OCI-LY7 (cell line): ENCODE data around the gene TENT5C. TPM values are rescaled to one million over a fixed set of nuclear protein-coding genes. Genes with fewer than 3 reads are reported as not detected.

Source experiments
- BruUV-seq: library from RNA; stranded (reverse); fragments of 400-500 nt; replicated peaks from 2 replicates; lab custom pipeline; 2021; lab: Mats Ljungman, UMichigan
- CTCF ChIA-PET: fragments of 300-600 bp; sonication (Branson Sonifier 250); formaldehyde crosslinking; loops from one replicate; lab custom pipeline; 2022; ENCODE audit warnings: antibody characterized with exemption; ENCODE audit not compliant: unreplicated experiment; lab: Charles Lee
- POLR2A ChIA-PET: fragments of 300-600 bp; sonication (Branson Sonifier 250); formaldehyde crosslinking; loops from one replicate; lab custom pipeline; 2022; ENCODE audit warnings: antibody characterized with exemption; lab: Charles Lee
- DNase-seq: peaks from one replicate; pipeline ENCODE4 v3.0.0-alpha.2; 2015; ENCODE audit warnings: low spot score
- H2AFZ ChIP-seq: fragments of 200-600 bp; sonication (generic), shearing (Covaris generic); 2 replicates; pipeline ENCODE4 v1.6.1; 2014; ENCODE audit warnings: mild to moderate bottlenecking, antibody characterized with exemption, low read length, moderate library complexity
- H3K27ac ChIP-seq: fragments of 200-600 bp; sonication (generic); 2 replicates; pipeline ENCODE4 v1.5.1; 2014; ENCODE audit warnings: mixed run types, low read depth, mild to moderate bottlenecking, moderate library complexity, low read length, inconsistent platforms; ENCODE audit not compliant: poor library complexity, severe bottlenecking
- H3K36me3 ChIP-seq: fragments of 200-600 bp; sonication (generic); 2 replicates; pipeline ENCODE4 v1.6.1; 2014; ENCODE audit warnings: mild to moderate bottlenecking, antibody characterized with exemption, low read length, moderate library complexity, mixed read lengths; ENCODE audit not compliant: insufficient read depth
- H3K4me1 ChIP-seq: fragments of 200-600 bp; sonication (generic); 2 replicates; pipeline ENCODE4 v1.5.1; 2014; ENCODE audit warnings: mild to moderate bottlenecking, low read length; ENCODE audit not compliant: insufficient read depth, poor library complexity, severe bottlenecking
- H3K4me2 ChIP-seq: fragments of 200-600 bp; sonication (generic); 2 replicates; pipeline ENCODE4 v1.6.1; 2014; ENCODE audit warnings: mild to moderate bottlenecking, low read length
- H3K4me3 ChIP-seq: fragments of 200-600 bp; sonication (generic); 2 replicates; pipeline ENCODE4 v1.5.1; 2014; ENCODE audit warnings: mild to moderate bottlenecking, low read depth, low read length; ENCODE audit not compliant: poor library complexity, severe bottlenecking
- H3K79me2 ChIP-seq: fragments of 200-600 bp; sonication (generic); 2 replicates; pipeline ENCODE4 v1.6.1; 2016; ENCODE audit warnings: low read depth, mild to moderate bottlenecking, low read length, moderate library complexity, mixed read lengths; ENCODE audit not compliant: insufficient read depth
- H3K9me2 ChIP-seq: fragments of 200-600 bp; sonication (generic); 2 replicates; pipeline ENCODE4 v1.6.1; 2016; ENCODE audit warnings: mild to moderate bottlenecking, low read length, mixed read lengths; ENCODE audit not compliant: insufficient read depth
- H3K9me3 ChIP-seq: fragments of 200-600 bp; sonication (generic); 2 replicates; pipeline ENCODE4 v1.6.1; 2014; ENCODE audit warnings: mild to moderate bottlenecking, mixed run types, low read length, mixed read lengths
- H4K20me1 ChIP-seq: fragments of 200-600 bp; sonication (generic); 2 replicates; pipeline ENCODE4 v1.6.1; 2014; ENCODE audit warnings: mild to moderate bottlenecking, antibody characterized with exemption, low read length, moderate library complexity, mixed read lengths; ENCODE audit not compliant: insufficient read depth
- EZH2phosphoT487 ChIP-seq: fragments of 200-600 bp; sonication (generic); IDR thresholded peaks from 2 replicates; pipeline ENCODE4 v1.6.1; 2018; ENCODE audit warnings: low read depth, borderline replicate concordance, mild to moderate bottlenecking, mixed run types, antibody characterized with exemption, low read length, moderate library complexity, mixed read lengths
- intact Hi-C: fragments of 100-400 bp; cut with micrococcal nuclease; formaldehyde crosslinking; loops from one replicate; pipeline ENCODE4 v1.10.0; 2022; ENCODE audit not compliant: unreplicated experiment
- total RNA-seq, 2 experiments: library from RNA; depleted of rRNA in 1 of 2; stranded (reverse); fragments of >200 nt in 1 of 2; shearing (Covaris generic) in 1 of 2; gene quantifications; 2 replicates each; pipeline ENCODE4 v1.2.3, GENCODE V29; 2014 to 2022
- TF ChIP-seq, protein P1 (sequence below): fragments of 200-600 bp; sonication (generic); conservative IDR thresholded peaks from 2 replicates; pipeline ENCODE4 v1.5.1; 2014; ENCODE audit warnings: mild to moderate bottlenecking, antibody characterized with exemption, low read length, moderate library complexity, mixed read lengths

Gene TENT5C
- total RNA-seq, 2 experiments from 2014 or later, result 13.3 to 31.1 TPM

DNA sequence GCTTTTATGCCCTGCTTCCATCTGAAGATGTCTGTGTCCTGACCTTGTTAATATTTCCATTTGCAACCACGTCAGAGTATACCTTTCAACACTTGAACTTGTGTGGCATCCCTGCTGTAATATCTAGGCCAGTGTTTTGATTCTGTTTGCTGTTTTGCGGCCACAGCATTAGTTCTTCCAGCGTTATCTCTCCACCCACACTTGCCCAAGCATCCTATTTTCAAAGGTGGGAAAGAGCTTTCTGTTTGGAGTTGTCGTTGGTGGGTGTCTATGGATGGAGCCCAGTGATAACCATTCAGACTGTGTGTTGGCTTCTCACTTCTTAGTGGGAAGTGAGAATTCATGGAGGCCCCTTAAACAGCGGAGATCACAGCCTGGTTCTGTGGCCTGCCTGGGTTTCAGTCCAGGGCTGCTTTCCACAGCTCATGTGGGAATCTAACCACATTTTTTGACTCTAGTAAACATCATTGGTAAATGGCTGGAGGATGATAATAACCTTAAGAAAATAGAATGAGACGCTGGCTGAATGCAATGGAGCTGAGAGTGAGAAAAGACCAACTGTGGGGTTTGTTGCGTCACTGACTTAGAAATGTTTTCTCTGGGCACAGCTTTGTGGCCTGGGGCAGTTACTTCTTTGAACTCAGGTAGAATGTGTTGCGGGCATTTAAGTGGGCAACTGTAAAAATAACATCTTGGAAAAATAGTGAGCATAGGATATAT is 7.6 kb downstream of the TENT5C start:
- BruUV-seq, result no TSS peak
- H3K4me3 ChIP-seq, result no peak overlapping the region
- H3K9me2 ChIP-seq, result no peaks in the 10 kb centered on the region
- peaks cover 90% of the 10 kb centered on the region for H3K79me2 ChIP-seq
- intact Hi-C loops, result no loop called here
- no peaks in the 10 kb centered on the region for H3K9me3 ChIP-seq
- TF ChIP-seq, protein P1, sequence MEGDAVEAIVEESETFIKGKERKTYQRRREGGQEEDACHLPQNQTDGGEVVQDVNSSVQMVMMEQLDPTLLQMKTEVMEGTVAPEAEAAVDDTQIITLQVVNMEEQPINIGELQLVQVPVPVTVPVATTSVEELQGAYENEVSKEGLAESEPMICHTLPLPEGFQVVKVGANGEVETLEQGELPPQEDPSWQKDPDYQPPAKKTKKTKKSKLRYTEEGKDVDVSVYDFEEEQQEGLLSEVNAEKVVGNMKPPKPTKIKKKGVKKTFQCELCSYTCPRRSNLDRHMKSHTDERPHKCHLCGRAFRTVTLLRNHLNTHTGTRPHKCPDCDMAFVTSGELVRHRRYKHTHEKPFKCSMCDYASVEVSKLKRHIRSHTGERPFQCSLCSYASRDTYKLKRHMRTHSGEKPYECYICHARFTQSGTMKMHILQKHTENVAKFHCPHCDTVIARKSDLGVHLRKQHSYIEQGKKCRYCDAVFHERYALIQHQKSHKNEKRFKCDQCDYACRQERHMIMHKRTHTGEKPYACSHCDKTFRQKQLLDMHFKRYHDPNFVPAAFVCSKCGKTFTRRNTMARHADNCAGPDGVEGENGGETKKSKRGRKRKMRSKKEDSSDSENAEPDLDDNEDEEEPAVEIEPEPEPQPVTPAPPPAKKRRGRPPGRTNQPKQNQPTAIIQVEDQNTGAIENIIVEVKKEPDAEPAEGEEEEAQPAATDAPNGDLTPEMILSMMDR, result no peak
- no peak for TF ChIP-seq EZH2phosphoT487
- POLR2A ChIA-PET, result interaction anchor here (0.9 to 15.8 kb wide), 9 partner anchors 17 to 85 kb away, joined by 3 to 281 read pairs (median 4); no protein-coding TSS in a partner anchor
- H2AFZ ChIP-seq, result no peak overlapping the region
- peaks cover 79% of the 10 kb centered on the region for H3K4me1 ChIP-seq
- H3K36me3 ChIP-seq, result peaks cover 34% of the 10 kb centered on the region
- no peak overlapping the region for H3K27ac ChIP-seq
- no peak overlapping the region for H3K4me2 ChIP-seq
- CTCF ChIA-PET, result interaction anchor here (1.0 to 1.2 kb wide), 2 partner anchors 10 to 78 kb away, joined by 4 to 7 read pairs; no protein-coding TSS in a partner anchor
- H4K20me1 ChIP-seq, result peaks cover 4% of the 10 kb centered on the region; the same call in 1 of the 2 replicates
- DNase-seq, result no peak

DNA sequence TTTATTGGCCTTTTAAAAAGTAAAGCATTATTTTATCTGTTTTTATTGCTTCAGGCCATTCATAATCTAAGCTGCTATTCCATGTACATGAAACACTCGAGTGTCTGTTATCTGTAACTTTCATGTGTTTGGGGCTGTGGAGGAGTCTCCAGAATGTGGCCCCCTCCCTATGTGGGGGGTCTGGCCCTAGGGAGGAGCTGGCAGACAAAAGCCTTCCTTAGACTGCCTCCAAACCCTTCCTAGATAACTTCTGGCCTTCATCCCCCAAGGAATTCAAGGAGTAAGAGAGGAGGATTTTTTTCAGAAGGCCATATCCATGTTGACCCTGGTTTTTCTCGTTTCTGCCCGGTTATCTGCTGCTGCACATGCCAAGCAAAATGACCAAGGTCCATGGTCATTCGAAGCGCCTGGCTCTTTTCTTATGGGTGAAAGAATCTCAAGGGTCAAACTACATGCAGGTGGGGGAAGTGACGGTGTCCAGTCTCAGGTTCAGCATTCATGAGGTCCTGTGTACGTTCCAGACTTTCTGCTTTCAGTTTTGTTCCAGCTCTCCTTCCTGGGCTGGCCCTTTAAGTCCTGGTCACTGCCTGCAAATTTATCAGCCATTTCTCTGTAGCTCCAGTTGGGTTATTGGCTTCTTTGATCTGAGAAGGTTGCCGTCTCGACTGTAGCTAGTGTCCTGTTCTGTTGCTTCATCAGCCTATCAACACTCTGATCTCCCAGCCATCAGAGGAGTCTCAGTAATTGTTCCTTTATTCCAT is 8.3 kb downstream of the TENT5C start:
- H4K20me1 ChIP-seq, result peaks cover 4% of the 10 kb centered on the region; the same call in 1 of the 2 replicates
- ChIA-PET CTCF (interaction anchor here (1.0 kb wide), 1 partner anchor 9 kb away, joined by 7 read pairs; no protein-coding TSS in a partner anchor), POLR2A (interaction anchor here (1.3 to 15.8 kb wide), 7 partner anchors 8 to 84 kb away, joined by 3 to 281 read pairs (median 5); partner anchors contain the start of gene TENT5C)
- H3K4me1 ChIP-seq, result peaks cover 79% of the 10 kb centered on the region
- no TSS peak for BruUV-seq
- no peaks in the 10 kb centered on the region for H3K9me3 ChIP-seq
- H3K9me2 ChIP-seq, result no peaks in the 10 kb centered on the region
- H2AFZ ChIP-seq, result no peak overlapping the region
- DNase-seq, result no peak
- H3K79me2 ChIP-seq, result peaks cover 90% of the 10 kb centered on the region
- H3K36me3 ChIP-seq, result peaks cover 39% of the 10 kb centered on the region
- TF ChIP-seq, protein P1, result no peak
- TF ChIP-seq EZH2phosphoT487, result no peak
- intact Hi-C loops, result no loop called here
- H3K4me3 ChIP-seq, result no peak overlapping the region
- peak overlapping the region; percentile 55 for H3K4me2 ChIP-seq
- no peak overlapping the region for H3K27ac ChIP-seq
